ENCODE measurements around the gene CACNG4.
"Not testable (repeated sequence)": the region's sequence is repeated elsewhere in the genome, so short reads cannot be mapped to it uniquely, and the experiment has no call there.

The CACNG4 gene

DNA sequence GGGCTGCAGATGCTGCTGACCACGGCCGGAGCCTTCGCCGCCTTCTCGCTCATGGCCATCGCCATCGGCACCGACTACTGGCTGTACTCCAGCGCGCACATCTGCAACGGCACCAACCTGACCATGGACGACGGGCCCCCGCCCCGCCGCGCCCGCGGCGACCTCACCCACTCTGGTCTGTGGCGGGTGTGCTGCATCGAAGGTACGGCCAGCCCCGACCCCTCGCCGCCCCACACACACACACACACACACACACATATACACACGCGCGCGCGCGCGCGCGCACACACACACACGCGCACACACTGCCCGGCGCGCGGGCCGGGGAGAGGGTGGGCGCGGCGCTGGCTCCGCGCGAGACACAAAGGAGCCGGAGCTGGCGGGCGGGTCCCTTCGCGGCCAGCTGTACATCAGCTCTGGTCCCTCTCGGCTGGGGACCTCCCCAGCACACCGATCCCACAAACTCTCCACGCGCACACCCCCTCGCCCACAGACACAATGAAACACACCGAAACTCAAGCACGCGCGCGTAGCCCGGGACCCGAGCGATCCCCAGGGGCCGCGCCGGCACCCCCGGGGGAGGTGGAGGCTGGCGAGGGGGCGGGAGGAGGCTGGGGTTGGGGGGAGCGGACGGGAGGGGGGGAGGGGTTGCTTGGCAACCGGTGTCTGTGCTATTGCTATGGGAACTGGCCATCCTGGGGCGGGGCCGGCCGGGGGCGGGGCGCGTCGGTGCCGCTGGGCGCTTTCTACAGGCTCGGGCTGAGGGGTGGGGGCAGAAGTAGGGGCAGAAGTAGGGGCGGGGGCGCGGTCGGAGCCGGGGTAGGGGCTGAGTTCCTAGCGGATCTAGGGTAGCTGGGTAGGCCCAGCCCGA lies 658 bp downstream of the CACNG4 start:
- DNase-seq, result no peak

DNA sequence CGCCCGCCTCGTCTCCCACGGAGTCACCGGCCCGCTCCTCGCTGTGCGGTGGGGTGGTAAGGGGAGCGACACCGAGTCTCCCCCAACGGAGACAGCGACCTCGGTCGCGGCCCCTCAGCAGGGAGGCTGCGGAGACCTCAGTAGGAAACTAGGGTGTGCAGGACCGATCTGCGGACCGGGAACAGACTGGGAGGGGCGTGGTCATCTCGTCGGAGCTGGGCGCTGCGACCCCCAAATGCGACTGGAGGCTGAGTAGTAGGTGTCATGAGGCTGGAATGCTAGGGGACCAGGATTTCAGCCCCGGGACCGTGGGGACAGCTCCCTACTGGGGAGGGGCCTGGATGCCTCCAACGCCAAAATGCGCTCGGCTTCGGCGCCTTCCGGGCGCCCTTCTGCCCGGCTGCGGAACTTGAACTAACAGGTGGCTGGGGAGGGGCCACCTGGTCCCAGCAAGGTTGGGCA lies 1.3 kb downstream of the CACNG4 start:
- DNase-seq, result no peak

DNA sequence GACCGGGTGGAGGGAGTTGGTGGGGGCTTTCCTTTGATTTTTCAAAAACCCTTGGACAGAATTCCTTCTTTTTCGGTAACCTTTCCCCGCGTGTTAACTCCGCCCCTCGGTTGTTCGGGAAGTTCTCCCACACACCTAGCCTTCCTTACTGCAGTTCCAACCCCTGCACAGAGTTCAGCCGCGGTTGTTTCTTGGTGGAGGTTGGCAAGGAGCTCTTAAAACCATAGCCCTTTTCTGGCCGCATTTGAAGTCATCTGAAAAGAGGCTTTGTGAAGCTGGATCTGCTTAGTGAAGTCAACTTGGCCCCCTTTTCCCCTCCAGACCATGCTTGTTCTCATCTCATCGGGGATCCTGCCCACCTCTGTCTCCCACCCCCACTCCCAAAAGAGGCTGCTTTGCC lies 1.8 kb downstream of the CACNG4 start:
- no peak for DNase-seq

DNA sequence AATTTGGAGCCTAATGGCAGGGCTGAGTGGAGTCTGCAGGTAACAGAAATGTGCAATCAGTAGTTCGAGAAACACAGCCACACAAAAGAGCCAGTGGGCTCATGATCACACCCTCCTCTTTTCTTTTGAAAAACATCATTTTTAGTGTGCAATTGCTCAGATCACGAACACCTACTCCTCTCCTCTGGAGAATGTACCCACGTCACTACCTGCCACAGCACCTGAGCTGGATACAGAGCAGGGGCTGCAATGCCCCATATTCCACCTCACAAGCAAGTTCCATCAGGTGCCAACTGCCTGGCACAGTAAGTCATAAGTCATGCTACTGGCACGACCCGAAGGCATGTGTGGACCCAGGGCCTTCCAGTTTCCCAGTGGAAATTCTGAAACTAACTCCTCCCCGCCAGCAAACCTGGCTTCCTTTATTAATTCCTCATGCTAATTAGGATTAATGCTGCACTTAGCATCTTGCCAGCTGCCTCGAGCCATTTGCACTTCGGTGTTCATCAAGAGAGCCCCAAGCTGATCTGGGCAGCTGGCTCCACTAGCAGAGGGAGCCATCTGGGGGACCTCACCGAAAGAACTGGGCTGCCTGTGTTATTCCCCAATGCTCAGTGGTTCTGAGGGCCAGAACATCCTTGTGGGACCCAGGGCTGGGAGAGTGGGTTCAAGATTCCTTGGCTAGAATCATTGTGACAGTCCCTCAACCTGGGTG lies 2.4 kb downstream of the CACNG4 start:
- DNase-seq, result no peak

DNA sequence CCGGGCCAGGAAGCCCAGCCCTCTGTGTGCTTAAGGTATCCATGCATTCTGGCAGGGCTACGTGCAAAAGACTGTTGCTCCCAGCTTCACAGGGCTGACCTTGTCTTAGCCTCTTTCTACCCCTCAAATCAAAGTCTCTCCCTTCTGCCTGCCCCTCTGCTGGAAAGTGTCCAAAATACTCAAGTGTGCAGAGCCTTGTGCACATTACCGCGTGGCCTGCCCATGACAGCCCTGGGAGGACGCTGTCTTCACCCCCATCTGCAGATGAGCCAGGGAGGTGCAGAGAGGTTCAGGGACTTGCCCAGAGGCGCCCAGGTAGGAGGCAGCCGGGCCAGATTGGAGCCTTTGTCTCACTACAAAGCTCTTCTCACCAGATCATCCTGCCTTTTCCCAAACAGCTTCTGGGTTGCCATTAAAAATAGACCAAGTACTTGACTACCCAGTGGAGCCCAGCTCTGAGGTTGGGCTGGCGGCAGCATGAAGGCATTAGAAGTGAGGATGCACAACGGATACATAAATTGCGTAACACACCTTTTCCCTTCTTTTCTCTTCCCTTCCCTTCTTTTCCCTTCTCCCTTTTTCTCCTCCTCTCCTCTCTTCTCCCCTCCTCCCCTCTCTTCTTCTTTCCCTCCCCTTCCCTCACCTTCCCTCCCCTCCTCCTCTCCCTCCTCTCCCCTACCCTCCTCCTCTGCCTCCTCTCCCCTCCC lies 3.5 kb downstream of the CACNG4 start:
- no peak for DNase-seq

DNA sequence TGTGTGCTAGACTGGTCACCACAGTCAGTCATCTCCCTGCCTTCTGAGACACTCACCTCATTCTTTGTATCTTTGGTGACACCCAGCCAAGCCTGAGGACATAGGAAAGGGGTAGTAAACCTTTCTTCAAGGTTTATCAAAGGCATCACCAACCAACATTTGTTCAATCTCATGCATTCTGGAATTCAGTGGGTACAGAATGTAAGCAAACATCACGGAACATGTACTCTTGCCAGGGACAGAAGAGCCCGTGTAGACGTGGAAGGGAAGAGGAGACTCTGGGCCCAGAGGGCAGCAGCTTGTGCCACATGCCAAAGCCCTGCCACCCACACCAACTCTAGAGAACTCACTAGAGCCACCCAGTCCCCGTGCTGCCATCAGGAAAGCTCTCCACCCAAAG lies 4.4 kb downstream of the CACNG4 start:
- no peak for DNase-seq

DNA sequence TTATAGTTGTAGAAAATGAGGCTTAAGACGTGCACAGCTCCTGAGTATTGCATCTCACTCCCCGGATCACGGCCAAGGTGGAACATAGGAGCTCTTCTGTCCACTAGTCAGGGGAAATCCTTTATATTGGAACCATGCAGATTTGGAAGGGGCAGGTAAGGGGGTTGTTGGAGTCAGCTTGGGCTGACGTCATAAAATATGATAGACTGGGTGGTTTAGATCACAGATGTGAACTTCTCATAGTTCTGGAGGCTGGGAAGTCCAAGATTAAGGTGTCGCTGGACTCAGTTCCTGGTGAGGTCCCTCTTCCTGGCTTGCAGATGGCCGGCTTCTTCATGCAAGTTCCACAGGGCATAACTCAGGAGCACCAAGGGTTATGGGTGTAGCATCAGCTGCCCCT lies 5.6 kb downstream of the CACNG4 start:
- no peak for DNase-seq

DNA sequence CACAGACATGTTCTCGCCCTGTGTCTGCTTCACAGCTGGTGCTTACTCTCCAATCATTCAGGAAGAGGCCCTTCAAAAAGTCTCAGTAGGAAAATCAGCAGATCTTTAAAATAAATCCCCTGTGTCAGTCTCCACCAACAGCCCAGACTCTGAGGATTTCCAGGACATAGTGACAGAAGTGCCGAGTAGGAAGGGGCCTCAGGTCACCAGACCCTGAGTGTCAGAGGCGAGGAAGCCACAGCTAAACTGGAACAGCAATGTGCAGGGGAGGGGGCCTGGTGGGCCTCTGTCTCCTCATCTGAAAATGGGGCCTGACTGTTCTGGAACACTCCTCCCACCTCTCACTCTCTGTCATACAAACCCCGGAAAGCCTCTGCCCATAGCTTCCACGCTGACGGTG lies 6.3 kb downstream of the CACNG4 start:
- no peak for DNase-seq

DNA sequence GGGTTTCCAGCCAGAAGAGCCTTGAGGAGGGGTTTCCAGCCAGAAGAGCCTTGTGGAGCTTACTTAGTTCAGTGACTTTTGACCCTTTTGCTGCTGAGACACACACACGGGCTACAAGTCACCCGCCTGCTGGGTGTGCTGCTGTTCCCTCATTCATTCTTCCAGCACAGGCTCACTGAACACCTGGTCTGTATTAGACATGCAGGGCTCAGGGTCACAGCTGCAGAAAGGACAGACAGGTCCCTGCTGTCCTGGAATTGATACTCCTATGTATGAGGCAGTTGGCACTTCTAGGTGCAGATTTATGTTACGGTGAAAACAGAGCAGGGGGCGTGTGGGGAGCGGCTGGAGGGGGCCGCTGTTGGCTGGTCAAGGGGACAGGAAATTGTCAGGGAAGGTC lies 6.8 kb downstream of the CACNG4 start:
- no peak for DNase-seq

DNA sequence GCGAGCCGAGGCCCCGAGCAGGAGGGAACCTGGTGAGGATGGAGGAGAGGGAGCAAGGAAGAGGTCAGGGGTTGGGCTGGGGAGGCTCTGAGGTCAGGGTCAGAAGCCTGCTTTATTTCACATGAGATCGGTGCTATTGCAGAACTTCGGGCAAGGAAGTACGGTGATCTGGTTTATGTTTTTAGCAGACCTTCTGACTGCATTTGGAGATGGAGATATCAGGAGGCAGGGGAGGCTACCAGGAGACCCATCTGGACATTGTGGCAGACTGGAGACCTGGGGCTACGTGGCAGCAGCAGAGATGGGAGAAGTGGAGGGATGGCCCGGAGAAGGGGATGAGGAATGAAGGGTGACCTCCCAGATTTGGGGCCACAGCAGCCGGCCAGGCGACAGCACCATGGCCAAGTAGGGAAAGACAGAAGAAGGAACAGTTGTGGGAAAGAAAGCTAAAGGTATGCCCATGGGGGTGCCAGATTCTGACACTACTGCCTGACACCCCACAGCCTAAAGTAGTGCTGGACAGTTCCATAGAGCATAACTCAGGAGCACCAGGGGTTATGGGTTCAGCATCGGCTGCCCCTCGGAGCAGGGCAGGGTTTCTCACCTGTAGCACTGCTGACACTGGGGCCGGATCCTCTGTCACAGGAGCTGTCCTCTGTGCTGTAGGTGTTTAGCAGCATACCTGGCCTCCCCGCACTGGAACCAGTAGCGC lies 7.4 kb downstream of the CACNG4 start:
- no peak for DNase-seq

DNA sequence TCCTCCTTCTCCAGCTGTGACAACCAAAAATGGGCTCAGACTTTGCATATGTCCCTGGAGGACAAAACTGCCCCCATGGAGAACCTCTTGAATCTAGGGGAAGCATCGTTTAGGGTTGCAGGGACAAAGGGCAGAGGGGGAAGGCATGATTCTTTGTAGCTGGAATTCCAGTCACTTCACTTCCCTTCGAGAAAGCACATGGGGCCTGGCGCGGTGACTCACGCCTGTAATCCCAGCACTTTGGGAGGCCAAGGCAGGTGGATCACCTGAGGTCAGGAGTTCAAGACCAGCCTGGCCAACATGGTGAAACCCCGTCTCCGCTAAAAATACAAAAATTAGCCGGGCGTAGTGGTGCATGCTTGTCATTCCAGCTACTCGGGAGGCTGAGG lies 7.9 kb downstream of the CACNG4 start:
- DNase-seq, result not testable (repeated sequence)

DNA sequence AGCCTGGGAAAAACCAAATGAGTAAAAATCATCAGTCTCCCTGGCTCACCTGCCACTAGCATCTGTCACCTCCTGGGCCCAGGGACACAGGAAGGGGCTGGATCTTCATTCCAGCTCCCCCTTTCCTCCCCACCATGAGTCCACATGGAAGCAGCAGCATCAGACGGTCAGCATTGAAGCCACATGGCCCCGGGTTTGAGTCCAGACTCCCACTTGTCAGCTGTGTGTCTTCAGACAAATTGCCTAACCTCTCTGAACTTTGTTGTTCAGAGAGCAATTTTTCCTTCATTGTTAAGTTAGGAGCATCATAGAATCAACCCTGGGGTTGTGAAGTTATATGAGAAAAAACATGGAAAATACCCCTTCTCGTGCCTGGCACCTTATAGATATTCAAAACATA lies 10.7 kb downstream of the CACNG4 start:
- DNase-seq, result no peak

DNA sequence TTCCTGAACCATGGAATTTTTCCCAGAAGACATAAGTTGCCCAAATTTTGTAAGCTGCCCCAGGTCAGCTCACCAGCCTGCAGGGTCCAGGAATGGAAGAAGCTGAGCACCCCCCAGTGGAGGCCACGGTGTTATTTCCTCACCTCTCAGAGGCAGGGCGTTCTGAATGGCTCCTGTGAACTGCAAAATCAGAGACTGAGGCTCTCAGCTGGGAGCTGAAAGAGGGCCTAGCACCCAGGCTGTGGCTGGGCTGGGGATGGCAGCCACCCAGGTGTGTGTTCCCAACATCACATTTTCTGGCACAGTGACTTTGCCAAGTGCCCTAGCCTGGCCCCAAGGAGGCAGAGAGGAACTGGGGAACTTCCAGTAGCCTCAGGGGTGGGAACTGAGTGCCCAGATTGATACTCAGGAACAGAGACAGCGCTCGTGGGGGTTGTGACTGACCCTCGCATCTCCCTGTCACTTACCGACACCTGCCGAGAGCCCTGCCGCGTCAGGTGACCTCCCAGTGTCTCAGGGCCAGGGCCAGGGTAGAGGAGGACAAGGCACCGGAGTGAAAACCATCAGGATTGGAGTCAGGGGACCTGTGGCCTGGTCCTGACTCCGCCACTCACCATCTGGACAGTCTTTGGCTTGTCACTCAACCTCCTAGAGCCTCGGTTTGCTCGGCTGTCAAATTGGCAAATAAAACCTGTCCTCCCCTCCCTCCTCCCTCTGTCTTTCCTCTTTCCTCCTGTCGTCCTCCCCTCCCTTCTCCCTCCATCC lies 11.3 kb downstream of the CACNG4 start:
- no peak for DNase-seq

DNA sequence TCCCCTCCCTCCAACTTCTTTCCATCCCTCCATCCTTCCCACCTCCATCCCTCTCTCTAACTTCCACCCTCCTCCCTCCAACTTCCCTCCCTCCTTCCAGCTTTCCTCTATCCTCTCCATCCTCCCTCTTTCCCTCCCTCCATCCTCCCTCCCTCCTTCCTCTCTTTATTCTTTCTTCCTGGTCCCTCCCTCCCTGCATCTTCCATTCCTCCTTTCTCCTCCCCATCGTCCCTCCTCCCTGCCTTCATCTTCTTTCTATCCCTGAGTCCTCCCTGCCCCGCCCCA lies 11.8 kb downstream of the CACNG4 start:
- no peak for DNase-seq

DNA sequence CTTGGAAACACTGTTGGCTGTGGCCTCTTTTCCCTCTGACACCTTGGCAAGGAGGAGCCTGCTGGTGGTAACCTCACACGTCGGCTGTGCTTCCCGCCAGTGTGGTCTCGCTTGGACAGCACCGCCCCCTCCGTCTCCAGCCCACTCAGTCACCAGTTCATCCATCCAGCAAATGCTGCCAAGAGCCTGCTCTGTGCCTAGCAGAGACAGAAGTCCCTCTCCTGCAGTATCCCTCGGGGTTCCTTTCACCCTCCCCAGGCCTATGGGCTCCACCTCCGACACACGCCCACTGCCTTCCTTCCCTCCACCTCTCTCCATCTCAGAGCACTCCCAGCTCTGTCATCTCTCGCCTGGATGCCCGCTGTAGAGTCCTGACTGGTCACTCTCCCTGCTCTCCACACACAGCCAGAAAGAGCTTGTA lies 12.3 kb downstream of the CACNG4 start:
- no peak for DNase-seq

DNA sequence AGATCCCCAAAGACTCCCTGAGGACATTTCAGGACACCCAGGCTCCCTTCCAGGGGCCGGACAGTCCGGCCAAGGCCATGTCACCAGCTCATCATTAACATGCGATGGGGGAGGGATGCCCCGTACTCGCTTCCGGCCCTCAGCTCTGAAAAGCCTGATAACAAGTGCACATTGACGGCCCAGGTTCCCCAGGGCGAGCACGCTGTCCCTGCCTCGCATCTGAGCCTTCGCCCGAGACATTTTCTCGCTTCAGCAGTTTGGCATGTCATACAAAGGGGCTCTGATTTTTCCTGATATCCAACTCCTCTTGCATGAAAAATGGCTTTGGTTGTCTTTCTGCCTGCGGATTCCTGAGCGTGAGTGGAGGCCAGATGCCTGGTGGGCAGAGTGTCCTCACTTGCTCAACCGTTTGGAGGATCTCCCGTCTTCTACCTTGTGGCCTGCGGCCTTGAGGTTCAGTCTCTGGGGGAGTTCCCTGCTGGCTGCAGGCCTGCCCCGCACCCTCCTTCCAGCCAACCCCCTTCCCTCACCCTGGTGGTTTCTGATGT lies 14.1 kb downstream of the CACNG4 start:
- no peak for DNase-seq

DNA sequence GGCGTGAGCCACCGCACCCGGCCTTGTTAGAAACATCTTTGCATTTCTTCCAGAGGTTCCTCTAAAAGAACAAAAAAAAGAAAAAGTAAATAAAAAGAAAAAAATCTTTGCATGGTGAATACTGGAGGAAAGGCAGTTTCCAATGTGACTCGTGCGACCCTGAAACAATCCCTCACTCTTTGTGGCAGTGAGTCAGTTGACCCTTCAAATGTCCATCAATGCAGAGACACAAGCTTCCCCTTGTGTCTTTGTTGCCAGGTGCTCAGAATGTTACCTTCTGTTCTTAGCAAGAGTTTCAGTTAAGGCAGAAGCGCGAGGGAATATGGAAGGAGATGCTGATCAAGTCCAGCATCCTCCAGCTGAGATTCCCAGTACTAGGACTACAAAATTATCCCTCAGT lies 16.4 kb downstream of the CACNG4 start:
- DNase-seq, result no peak

DNA sequence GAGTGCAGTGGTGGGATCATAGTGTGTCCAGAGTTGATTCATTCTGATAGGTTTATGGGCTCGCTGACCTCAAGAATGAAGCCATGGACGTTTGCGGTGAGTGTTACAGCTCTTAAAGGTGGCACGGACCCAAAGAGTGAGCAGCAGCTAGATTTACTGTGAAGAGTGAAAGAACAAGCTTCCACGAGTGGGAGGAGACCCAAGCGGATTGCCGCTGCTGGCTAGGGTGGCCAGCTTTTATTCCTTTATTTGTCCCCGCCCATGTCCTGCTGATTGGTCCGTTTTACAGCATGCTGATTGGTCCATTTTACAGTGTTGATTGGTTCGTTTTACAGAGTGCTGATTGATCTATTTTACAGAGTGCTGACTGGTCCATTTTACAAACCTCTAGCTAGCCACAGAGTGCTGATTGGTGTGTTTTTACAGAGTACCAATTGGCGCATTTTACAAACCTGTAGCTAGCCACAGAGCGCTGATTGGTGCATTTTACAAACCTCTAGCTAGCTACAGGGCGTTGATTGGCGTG lies 17.5 kb downstream of the CACNG4 start:
- DNase-seq, result no peak

DNA sequence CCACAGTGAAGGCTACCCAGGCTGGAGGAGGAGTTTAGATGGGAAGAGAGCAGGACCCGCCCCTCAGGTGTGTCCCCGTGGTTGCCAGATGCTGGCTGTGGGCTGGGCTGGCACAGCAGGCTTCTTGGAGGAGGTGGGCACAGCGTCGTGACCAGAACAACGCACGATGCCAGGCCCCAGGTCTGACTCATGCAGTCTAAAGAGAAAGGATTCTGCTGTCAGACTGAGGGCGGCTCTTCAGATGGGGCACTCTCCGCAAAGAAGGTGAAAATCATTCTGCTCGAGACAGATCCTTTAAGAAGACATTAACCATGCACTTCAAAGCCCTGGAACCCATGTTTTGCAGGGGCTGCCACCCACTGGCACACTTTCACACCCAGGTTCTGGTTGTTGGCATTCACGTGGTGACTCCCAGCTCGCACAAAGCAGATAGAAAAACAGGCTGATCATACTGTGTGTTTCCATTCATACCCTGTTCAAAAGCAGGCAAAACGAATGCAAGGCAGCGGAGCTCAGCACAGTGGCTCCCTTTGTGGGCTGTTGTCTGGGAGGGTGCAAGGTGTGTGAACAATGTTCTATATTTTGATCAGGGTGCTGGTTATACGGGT lies 19.0 kb downstream of the CACNG4 start:
- no peak for DNase-seq

DNA sequence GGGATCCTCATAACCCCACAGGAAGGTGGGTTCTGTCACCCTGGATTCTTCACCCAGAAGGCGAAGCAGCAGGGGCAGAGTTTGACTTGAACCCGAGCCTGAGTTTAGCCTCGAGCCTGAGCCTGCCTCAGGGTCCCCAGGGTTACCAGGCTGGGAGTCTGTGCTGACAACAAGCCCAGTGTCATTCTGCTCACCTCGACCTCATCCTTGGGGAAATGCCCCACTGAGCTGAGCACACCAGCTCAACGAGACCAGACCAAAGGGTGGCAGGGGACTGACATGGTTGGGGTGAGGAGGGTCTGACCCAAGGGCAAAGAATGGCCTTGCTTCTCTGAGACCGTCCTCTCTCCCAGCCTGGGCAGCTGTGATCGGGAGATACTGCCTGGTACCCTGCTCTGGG lies 20.2 kb downstream of the CACNG4 start:
- DNase-seq, result no peak

Measured in midbrain (tissue), 1 donor.